Measurements from ENCODE around the gene HTT.
A peak's percentile ranks its signal among the peaks of the same experiment; 100 is the strongest.

HTT gene

GRCh38 chr4:3074078-3074845, at the start of gene HTT, which contains the start of gene HTT-AS:
Gene HTT, plus strand, starts transcription at chr4:3074681. Its CDS starts 145 bp downstream, at chr4:3074826.
Gene HTT-AS, minus strand, starts transcription at chr4:3074538.
- peak; percentile 80 to 85 for DNase-seq

GRCh38 chr4:3025881-3026280, 48.6 kb upstream of the HTT start:
- DNase-seq = no peak

- DNase-seq = no peak
Measured at GRCh38 chr4:3026540-3026939, 47.9 kb upstream of the HTT start.

GRCh38 chr4:3029464-3029863, 45.0 kb upstream of the HTT start:
- DNase-seq = no peak

GRCh38 chr4:3030566-3031356, 43.7 kb upstream of the HTT start:
- DNase-seq = no peak

- DNase-seq = no peak
Measured at GRCh38 chr4:3031357-3032082, 43.0 kb upstream of the HTT start.

GRCh38 chr4:3034231-3034630, 40.2 kb upstream of the HTT start:
- DNase-seq = no peak

- no peak for DNase-seq
Measured at GRCh38 chr4:3035249-3035648, 39.2 kb upstream of the HTT start.

- DNase-seq = no peak
Measured at GRCh38 chr4:3035674-3036073, 38.8 kb upstream of the HTT start.

GRCh38 chr4:3036131-3036952, 38.1 kb upstream of the HTT start:
- DNase-seq = no peak

GRCh38 chr4:3037957-3038461, 36.5 kb upstream of the HTT start:
- peak in 1 of 2 experiments; percentile 7 for DNase-seq

- DNase-seq = no peak
Measured at GRCh38 chr4:3039706-3040366, 34.6 kb upstream of the HTT start.

- DNase-seq = no peak
Measured at GRCh38 chr4:3040452-3041191, 33.9 kb upstream of the HTT start.

- peak; percentile 49 to 52 for DNase-seq
Measured at GRCh38 chr4:3041192-3042142, 33.0 kb upstream of the HTT start.

- no peak for DNase-seq
Measured at GRCh38 chr4:3042226-3042625, 32.3 kb upstream of the HTT start.

- no peak for DNase-seq
Measured at GRCh38 chr4:3043282-3044020, 31.0 kb upstream of the HTT start.

- no peak for DNase-seq
Measured at GRCh38 chr4:3044870-3045819, 29.3 kb upstream of the HTT start.

GRCh38 chr4:3046162-3046561, 28.3 kb upstream of the HTT start:
- peak; percentile 7 to 11 for DNase-seq
